GM12875 (cell line): ENCODE measurements around the gene BMP7.
"Not testable (repeated sequence)": the region's sequence is repeated elsewhere in the genome, so short reads cannot be mapped to it uniquely, and the experiment has no call there.

Source experiments
- H3K4me3 ChIP-seq: one replicate; pipeline ENCODE4 v1.5.1; 2011; ENCODE audit warnings: low read depth, low read length, control low read depth
- CTCF ChIP-seq: IDR thresholded peaks from 2 replicates; pipeline ENCODE4 v1.5.1; 2011; ENCODE audit warnings: low read depth, mild to moderate bottlenecking, control low read depth, inconsistent platforms, low read length, moderate library complexity, borderline replicate concordance; ENCODE audit not compliant: insufficient read depth

The BMP7 gene

GRCh38 chr20:57195023-57195422 is 71.4 kb downstream of the BMP7 start:
- TF ChIP-seq CTCF, result no peak
- no peak overlapping the region for H3K4me3 ChIP-seq

GRCh38 chr20:57194154-57194553 is 72.3 kb downstream of the BMP7 start:
- H3K4me3 ChIP-seq, result no peak overlapping the region
- TF ChIP-seq CTCF, result no peak

- no peak overlapping the region for H3K4me3 ChIP-seq
- no peak for TF ChIP-seq CTCF
These were observed 73.3 kb downstream of the BMP7 start for GRCh38 chr20:57193094-57193493.

GRCh38 chr20:57192311-57192710 is 74.1 kb downstream of the BMP7 start:
- TF ChIP-seq CTCF, result no peak
- H3K4me3 ChIP-seq, result no peak overlapping the region

DNA sequence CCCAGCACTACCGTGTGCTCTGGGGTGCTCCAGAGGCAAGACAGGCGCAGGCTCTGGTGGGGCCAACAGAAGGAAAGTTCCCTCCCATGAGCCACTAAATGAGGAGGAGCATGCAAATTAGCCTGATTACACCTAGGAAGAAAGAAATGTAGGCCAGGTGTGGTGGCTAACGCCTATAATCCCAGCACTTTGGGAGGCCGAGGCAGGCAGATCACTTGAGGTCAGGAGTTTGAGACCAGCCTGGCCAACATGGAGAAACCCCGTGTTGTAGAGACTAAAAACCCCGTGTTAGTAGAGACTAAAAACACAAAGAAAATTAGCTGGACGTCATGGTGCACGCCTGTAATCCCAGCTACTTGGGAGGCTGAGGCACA is 75.2 kb downstream of the BMP7 start:
- not testable (repeated sequence) for H3K4me3 ChIP-seq

DNA sequence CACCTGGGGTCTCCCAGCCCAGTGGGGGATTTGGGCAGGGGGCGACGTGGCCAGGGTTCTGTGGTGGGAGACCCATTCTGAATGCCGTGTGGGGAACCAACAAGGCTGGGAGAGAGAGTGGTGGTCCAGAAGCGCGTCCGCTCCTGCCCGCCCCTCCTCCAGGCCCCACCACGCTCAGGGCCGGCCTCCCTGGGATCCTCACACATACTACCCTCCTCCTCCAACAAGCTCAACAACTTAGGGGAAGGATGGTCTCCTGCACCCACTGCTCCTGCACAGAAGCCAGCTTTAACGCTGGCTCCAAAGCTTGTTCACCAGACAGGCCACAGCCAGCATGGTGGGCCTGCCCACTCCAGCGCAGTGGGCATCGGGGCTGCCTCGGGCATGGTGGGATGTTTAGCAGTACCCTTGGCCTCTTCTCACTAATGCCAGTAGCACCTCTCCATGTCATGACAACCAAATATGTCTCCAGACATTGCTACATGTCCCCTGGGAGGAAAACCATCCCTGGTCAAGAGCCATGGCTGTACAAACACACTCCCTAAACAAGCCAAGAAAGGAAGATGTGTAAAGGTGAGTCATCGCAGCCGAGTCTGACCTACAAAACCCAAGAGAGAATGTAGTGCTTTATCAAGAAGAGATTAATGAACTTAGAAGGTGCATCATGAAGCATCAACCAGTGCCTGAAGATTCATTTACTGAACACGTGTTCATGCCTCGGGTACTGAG is 75.7 kb downstream of the BMP7 start:
- H3K4me3 ChIP-seq, result no peak overlapping the region
- no peak for TF ChIP-seq CTCF

DNA sequence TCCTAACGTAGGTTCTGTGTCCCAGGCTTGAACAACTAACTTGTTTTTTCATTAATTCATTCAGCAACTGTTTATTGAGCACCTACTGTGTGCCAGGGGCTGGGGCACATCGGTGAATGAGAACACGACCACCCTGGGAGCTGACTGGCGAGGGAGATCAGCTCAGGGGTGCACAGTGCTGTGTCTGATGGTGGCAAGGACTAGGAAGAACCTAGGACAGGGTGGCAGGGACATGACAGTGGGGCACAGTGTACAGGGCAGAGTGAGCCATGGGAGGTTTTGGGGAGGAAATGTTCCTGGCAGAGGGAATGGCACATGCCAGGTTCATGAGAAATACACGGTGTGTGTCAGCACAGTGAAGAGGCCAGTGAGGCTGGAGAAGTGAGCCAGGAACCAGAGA is 76.7 kb downstream of the BMP7 start:
- TF ChIP-seq CTCF, result no peak

GRCh38 chr20:57188576-57189079 is 77.8 kb downstream of the BMP7 start:
- TF ChIP-seq CTCF, result no peak
- H3K4me3 ChIP-seq, result no peak overlapping the region

More for the DNA sequence above, 76.7 kb downstream of the BMP7 start:
- H3K4me3 ChIP-seq, result no peak overlapping the region
